Esophagus squamous epithelium (tissue), 5 donors: ENCODE results near the gene FGFRL1. TPM values are rescaled to one million over a fixed set of nuclear protein-coding genes. Genes with fewer than 3 reads are reported as not detected.

Experiments used
- DNase-seq: peaks from one replicate; lab custom pipeline; 2025; lab: John Stamatoyannopoulos, UW
- H3K27ac ChIP-seq, 4 donors: fragments of 200-600 bp; sonication (generic); one replicate each; pipeline ENCODE4 v1.5.1; 2016 to 2019; ENCODE audit warnings: mild to moderate bottlenecking in 1 of 4
- H3K27me3 ChIP-seq, 4 donors: fragments of 200-600 bp; sonication (generic); 1 replicate in 3 of 4; 2 replicates in 1 of 4; pipeline versions ENCODE4 v1.5.1 to v1.6.0; 2017 to 2021; ENCODE audit warnings: antibody characterized with exemption in 1 of 4
- H3K36me3 ChIP-seq, 3 donors: fragments of 200-600 bp; sonication (generic); one replicate each; pipeline ENCODE4 v1.5.1; 2016 to 2019
- H3K4me1 ChIP-seq, 3 donors: fragments of 200-600 bp; sonication (generic); one replicate each; pipeline ENCODE4 v1.5.1; 2017 to 2019
- H3K4me3 ChIP-seq, 4 donors: fragments of 200-600 bp; sonication (generic); 1 replicate in 3 of 4; 2 replicates in 1 of 4; pipeline ENCODE4 v1.5.1; 2016 to 2019; ENCODE audit warnings: mild to moderate bottlenecking in 2 of 4, moderate library complexity in 1 of 4
- H3K9me3 ChIP-seq, 3 donors: fragments of 200-600 bp; sonication (generic); one replicate each; pipeline ENCODE4 v1.5.1; 2016 to 2019
- POLR2A ChIP-seq, 4 donors: fragments of 450-650 bp; IDR thresholded peaks; one replicate each; pipeline ENCODE4 v1.6.1; 2017; ENCODE audit warnings: antibody characterized with exemption in 4 of 4, mild to moderate bottlenecking in 4 of 4, moderate library complexity in 3 of 4
- WGBS, 2 donors: methylation state at CpG; one replicate each; pipeline ENCODE4 v1.1.5; 2018; 5-methylcytosine and 5-hydroxymethylcytosine counted together
- intact Hi-C: fragments of 100-400 bp; cut with DNase I; formaldehyde crosslinking; loops from one replicate; pipeline ENCODE4 v1.15.0; 2022
- total RNA-seq, 4 donors: library from RNA; depleted of rRNA; stranded (reverse); fragments of >200 nt; gene quantifications; one replicate each; pipeline ENCODE4 v1.1.0, GENCODE V29; 2016
- TF ChIP-seq, protein P1 (sequence below), 6 experiments: fragments of 450-650 bp in 4 of 6; fragments of 200-600 bp in 2 of 6; sonication (generic) in 2 of 6; IDR thresholded peaks; one replicate each; pipeline ENCODE4 v1.5.1; 2016 to 2019; ENCODE audit warnings: antibody characterized with exemption in 6 of 6, mild to moderate bottlenecking in 4 of 6, moderate library complexity in 4 of 6
- donor health status: DM: yes; HTN: yes; CAD: no.

The FGFRL1 gene
- total RNA-seq, 4 donors from 2014 or later, result 2.8 to 10.1 (median 4.7) TPM

GRCh38 chr4:1038948-1039492 lies 27.6 kb downstream of the FGFRL1 start:
- TF ChIP-seq, protein P1, sequence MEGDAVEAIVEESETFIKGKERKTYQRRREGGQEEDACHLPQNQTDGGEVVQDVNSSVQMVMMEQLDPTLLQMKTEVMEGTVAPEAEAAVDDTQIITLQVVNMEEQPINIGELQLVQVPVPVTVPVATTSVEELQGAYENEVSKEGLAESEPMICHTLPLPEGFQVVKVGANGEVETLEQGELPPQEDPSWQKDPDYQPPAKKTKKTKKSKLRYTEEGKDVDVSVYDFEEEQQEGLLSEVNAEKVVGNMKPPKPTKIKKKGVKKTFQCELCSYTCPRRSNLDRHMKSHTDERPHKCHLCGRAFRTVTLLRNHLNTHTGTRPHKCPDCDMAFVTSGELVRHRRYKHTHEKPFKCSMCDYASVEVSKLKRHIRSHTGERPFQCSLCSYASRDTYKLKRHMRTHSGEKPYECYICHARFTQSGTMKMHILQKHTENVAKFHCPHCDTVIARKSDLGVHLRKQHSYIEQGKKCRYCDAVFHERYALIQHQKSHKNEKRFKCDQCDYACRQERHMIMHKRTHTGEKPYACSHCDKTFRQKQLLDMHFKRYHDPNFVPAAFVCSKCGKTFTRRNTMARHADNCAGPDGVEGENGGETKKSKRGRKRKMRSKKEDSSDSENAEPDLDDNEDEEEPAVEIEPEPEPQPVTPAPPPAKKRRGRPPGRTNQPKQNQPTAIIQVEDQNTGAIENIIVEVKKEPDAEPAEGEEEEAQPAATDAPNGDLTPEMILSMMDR (IDR thresholded peaks at IDR 0.05), result no peak
- TF ChIP-seq POLR2A (IDR thresholded peaks at IDR 0.05), result no peak
- WGBS, 2 donors, result 63% methylated on average over 7 of the region's 16 CpGs; no CpG with 5 or more reads in 1 of the 2 donors
- no peaks in the 10 kb centered on the region for H3K9me3 ChIP-seq
- no peak overlapping the region for H3K4me3 ChIP-seq
- H3K27me3 ChIP-seq, result peaks cover 0 to 54% (median 0%) of the 10 kb centered on the region in 4 donors
- peak overlapping the region in 3 of 4 donors; percentile 9 to 58 (median 38) for H3K27ac ChIP-seq
- intact Hi-C loops, result no loop called here
- H3K4me1 ChIP-seq, result peaks cover 31 to 70% (median 34%) of the 10 kb centered on the region in 3 donors
- H3K36me3 ChIP-seq, result no peaks in the 10 kb centered on the region
- no peak for DNase-seq

GRCh38 chr4:1039493-1040343 lies 28.3 kb downstream of the FGFRL1 start:
- Histone ChIP-seq H3K36me3 (no peaks in the 10 kb centered on the region), H3K4me3 (no peak overlapping the region), H3K27ac (peak overlapping the region; percentile 9 to 58 (median 38)), H3K9me3 (no peaks in the 10 kb centered on the region), H3K27me3 (peaks cover 0 to 54% (median 0%) of the 10 kb centered on the region in 4 donors), H3K4me1 (peaks cover 33 to 71% (median 35%) of the 10 kb centered on the region in 3 donors)
- 20 to 30% methylated on average over 1 to 6 of the region's 20 CpGs for WGBS, 2 donors
- TF ChIP-seq POLR2A (IDR thresholded peaks at IDR 0.05), result no peak
- TF ChIP-seq, protein P1 (IDR thresholded peaks at IDR 0.05), result no peak
- intact Hi-C loops, result no loop called here
- no peak for DNase-seq

DNA sequence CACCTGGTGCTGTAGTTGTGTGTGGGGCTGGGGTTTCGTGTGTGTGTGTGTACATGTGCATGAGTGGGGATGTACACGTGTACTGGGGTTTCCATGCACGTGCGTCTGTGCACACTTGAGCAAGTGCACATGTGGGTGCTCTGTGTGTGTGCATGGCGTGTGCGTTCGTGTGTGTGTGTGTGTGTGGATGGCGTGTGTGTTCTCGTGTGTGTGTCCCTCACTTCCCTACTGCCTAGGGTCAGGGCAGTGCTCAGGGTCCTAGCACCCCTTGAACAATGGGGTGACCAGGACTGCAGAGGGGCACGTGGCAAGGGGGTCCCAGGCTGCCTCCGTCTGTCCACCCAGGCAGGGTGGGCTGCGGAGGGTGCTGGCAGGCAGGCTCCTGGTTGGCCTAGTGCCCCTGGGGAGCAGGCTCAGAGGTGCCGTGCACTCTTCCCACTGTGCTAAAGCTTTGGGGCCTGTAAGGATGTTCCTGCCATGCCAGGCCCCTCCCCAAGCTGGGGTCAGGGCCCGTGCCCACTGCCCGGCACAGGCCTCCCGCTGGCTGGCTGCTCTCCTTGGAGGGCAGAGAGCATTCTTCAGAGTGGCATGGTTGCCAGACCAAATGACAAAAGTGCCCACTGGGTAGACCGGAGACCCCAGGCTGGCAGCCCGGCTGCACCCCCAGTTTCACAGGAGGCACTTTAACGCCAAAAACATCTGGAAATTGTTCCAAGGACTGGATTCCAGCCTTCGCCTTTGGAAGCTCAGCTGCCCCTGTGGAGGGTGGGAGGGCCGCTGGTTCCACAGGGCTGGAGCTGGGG lies 29.1 kb downstream of the FGFRL1 start:
- H3K9me3 ChIP-seq, result no peaks in the 10 kb centered on the region
- DNase-seq, result no peak
- intact Hi-C loops, result no loop called here
- peaks cover 33 to 71% (median 35%) of the 10 kb centered on the region in 3 donors for H3K4me1 ChIP-seq
- no peak overlapping the region for H3K4me3 ChIP-seq
- H3K36me3 ChIP-seq, result no peaks in the 10 kb centered on the region
- TF ChIP-seq, protein P1 (IDR thresholded peaks at IDR 0.05), result no peak
- no peak for TF ChIP-seq POLR2A (IDR thresholded peaks at IDR 0.05)
- peaks cover 0 to 54% (median 0%) of the 10 kb centered on the region in 4 donors for H3K27me3 ChIP-seq
- peak overlapping the region in 2 of 4 donors; percentile 38 to 62 for H3K27ac ChIP-seq
- 72 to 95% methylated on average over 5 to 6 of the region's 21 CpGs for WGBS, 2 donors

DNA sequence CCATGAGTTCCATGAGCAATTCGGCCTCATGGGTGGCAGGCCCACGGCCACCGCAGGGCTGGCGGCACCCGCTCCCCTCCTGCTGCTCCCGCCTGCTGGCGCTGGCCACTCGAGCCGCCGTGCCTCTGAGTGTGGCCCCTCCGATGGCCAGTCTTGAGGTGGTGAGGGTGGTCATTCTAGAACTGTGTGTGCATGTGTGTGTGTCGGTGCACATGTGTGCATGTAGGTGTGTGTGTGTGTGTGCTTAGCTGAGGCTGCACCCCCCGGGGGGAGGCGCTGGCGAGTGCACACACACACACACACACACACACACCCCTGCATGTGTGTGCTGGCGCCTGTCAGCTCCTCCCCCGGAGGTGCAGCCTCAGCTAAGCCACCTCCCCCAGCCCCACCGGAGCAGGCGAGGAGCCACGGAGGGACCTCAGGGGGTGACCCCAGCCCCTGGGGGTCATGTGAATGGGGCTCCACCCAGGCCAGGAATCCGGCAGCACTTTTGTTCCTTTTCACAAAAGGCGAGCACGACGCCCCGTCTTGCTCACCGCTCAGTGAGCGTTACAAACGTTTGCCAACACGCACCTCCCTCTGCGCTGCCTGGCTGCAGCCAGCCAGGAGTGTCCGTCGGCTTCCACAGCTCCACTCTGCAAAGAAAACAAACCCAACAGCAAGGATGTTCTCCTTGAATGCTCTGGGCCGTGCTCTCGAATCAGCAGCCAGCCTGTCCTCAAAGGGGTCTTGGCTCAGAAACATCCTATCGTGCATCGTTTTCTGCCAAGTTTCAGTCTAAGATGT lies 29.9 kb downstream of the FGFRL1 start:
- intact Hi-C loops, result no loop called here
- no peak for DNase-seq
- Histone ChIP-seq H3K4me3 (peak overlapping the region in 2 of 4 donors; percentile 0 to 4), H3K27ac (peak overlapping the region in 1 of 4 donors; percentile 62), H3K9me3 (no peaks in the 10 kb centered on the region), H3K27me3 (peaks cover 0 to 51% (median 0%) of the 10 kb centered on the region in 4 donors), H3K4me1 (peaks cover 33 to 68% (median 35%) of the 10 kb centered on the region in 3 donors), H3K36me3 (no peaks in the 10 kb centered on the region)
- WGBS, 2 donors, result 8 to 54% methylated on average over 12 to 16 of the region's 36 CpGs
- TF ChIP-seq, protein P1 (IDR thresholded peaks at IDR 0.05), result no peak
